IMR-90 (cell line): ENCODE measurements around the gene TSC2.
"Not testable (repeated sequence)": the region's sequence is repeated elsewhere in the genome, so short reads cannot be mapped to it uniquely, and the experiment has no call there.

ENCODE experiments used
- CTCF ChIP-seq: conservative IDR thresholded peaks from 2 replicates; pipeline ENCODE4 v1.5.1; 2012; ENCODE audit warnings: mild to moderate bottlenecking, low read depth, low read length, improper control_type of control experiment
- FOS ChIP-seq: fragments of 150-350 bp; IDR thresholded peaks from 2 replicates; pipeline ENCODE4 v1.6.1; 2016; ENCODE audit warnings: low read depth, low read length
- POLR2A ChIP-seq: IDR thresholded peaks from 2 replicates; pipeline ENCODE4 v1.6.1; 2012; ENCODE audit warnings: mild to moderate bottlenecking, low read depth, low read length

- TF ChIP-seq FOS, POLR2A, CTCF: not testable (repeated sequence)
Observed at GRCh38 chr16:2108446-2109270, 60.9 kb downstream of the TSC2 start.
